Measurements from ENCODE around the gene PBX1. TPM values are rescaled to one million over a fixed set of nuclear protein-coding genes. Genes with fewer than 3 reads are reported as not detected.
A peak's percentile ranks its signal among the peaks of the same experiment; 100 is the strongest.

The PBX1 gene
- total RNA-seq, 2 donors from 2014 or later = 50.5 to 53.1 TPM

DNA sequence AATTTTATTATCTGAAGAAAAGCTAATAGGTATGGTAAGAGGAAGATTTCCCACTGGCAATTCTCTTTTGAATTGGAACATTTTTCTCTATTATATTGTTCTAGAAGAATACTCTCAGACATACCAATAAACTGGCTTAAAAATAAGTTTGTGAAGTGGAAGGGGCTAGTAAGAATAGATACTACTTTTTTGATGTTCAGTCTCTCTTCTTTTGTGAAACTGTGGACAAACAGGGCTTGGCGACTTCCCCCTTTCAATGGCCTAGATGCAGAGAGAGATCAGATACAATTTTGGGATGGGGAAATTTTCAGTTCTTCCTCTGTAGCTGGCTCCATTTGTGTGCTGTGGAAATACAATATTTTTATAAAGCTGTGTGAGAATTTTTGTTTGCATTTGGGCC, 2.5 kb downstream of the PBX1 start:
- ATAC-seq (ENCODE audit: insufficient number of reproducible peaks, low FRiP score, low read depth) (no peak), DNase-seq (ENCODE audit: low spot score) (no peak)
- TF ChIP-seq, protein P1, sequence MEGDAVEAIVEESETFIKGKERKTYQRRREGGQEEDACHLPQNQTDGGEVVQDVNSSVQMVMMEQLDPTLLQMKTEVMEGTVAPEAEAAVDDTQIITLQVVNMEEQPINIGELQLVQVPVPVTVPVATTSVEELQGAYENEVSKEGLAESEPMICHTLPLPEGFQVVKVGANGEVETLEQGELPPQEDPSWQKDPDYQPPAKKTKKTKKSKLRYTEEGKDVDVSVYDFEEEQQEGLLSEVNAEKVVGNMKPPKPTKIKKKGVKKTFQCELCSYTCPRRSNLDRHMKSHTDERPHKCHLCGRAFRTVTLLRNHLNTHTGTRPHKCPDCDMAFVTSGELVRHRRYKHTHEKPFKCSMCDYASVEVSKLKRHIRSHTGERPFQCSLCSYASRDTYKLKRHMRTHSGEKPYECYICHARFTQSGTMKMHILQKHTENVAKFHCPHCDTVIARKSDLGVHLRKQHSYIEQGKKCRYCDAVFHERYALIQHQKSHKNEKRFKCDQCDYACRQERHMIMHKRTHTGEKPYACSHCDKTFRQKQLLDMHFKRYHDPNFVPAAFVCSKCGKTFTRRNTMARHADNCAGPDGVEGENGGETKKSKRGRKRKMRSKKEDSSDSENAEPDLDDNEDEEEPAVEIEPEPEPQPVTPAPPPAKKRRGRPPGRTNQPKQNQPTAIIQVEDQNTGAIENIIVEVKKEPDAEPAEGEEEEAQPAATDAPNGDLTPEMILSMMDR (IDR thresholded peaks at IDR 0.05) = no peak
- H3K36me3 ChIP-seq = no peaks in the 10 kb centered on the region
- peak overlapping the region; percentile 92 for H3K4me3 ChIP-seq
- peak overlapping the region; percentile 78 to 81 for H3K27ac ChIP-seq
- no peaks in the 10 kb centered on the region for H3K9me3 ChIP-seq
- no peaks in the 10 kb centered on the region for H3K27me3 ChIP-seq (replicated peaks; ENCODE audit: insufficient read depth)
- peaks cover 4 to 9% of the 10 kb centered on the region in 2 donors for H3K4me1 ChIP-seq (ENCODE audit: control insufficient read depth in 1 of 2, low read depth in 2 of 2)

DNA sequence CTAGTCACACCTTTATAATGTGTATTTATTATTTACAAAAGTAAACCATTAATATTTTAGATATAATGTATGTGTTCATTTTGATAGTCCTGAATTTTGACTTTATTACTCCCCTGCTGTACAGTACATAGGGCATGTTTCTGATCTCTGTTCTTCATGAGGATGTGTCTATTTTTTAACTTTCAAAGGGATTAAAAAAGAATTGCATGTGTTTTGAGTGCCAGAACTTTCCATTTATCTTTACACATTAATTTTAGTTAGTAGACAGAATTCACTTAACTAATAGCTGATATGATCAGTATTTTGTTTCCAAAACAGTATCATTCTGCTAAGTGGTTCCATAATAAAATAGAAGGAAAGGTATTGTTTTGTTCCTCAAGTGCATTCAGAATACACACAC, 3.1 kb downstream of the PBX1 start:
- Histone ChIP-seq H3K4me3 (peak overlapping the region; percentile 92), H3K36me3 (no peaks in the 10 kb centered on the region), H3K27me3 (replicated peaks; ENCODE audit: insufficient read depth) (no peaks in the 10 kb centered on the region), H3K27ac (peak overlapping the region; percentile 78 to 81), H3K9me3 (no peaks in the 10 kb centered on the region), H3K4me1 (ENCODE audit: control insufficient read depth in 1 of 2, low read depth in 2 of 2) (peaks cover 6 to 15% of the 10 kb centered on the region in 2 donors)
- no peak for DNase-seq (ENCODE audit: low spot score)
- TF ChIP-seq, protein P1 (IDR thresholded peaks at IDR 0.05) = no peak
- no peak for ATAC-seq (ENCODE audit: insufficient number of reproducible peaks, low FRiP score, low read depth)

DNA sequence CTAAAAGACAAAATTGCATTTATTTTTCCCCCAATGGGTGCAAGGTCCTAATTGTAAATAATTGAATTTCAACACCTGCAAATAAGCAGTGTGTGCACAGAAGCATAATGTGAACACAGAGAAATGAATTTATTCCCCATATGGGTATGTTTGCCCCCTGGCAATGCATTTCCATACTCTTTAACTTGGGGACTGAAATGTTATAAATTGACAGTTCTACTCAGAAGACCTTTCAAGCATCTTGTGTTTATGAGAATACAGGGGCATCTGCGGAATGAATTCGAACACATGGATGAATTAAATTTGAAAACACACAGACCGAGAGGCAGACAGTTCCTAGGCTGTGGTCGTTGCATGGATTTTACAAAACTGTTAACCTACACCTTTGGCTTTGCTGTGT, 3.5 kb downstream of the PBX1 start:
- TF ChIP-seq, protein P1 (IDR thresholded peaks at IDR 0.05) = no peak
- H3K4me3 ChIP-seq = peak overlapping the region; percentile 92
- no peaks in the 10 kb centered on the region for H3K27me3 ChIP-seq (replicated peaks; ENCODE audit: insufficient read depth)
- H3K36me3 ChIP-seq = no peaks in the 10 kb centered on the region
- ATAC-seq (ENCODE audit: insufficient number of reproducible peaks, low FRiP score, low read depth) (no peak), DNase-seq (ENCODE audit: low spot score) (no peak)
- peaks cover 6 to 20% of the 10 kb centered on the region in 2 donors for H3K4me1 ChIP-seq (ENCODE audit: control insufficient read depth in 1 of 2, low read depth in 2 of 2)
- H3K9me3 ChIP-seq = no peaks in the 10 kb centered on the region
- H3K27ac ChIP-seq = peak overlapping the region; percentile 79 to 81

DNA sequence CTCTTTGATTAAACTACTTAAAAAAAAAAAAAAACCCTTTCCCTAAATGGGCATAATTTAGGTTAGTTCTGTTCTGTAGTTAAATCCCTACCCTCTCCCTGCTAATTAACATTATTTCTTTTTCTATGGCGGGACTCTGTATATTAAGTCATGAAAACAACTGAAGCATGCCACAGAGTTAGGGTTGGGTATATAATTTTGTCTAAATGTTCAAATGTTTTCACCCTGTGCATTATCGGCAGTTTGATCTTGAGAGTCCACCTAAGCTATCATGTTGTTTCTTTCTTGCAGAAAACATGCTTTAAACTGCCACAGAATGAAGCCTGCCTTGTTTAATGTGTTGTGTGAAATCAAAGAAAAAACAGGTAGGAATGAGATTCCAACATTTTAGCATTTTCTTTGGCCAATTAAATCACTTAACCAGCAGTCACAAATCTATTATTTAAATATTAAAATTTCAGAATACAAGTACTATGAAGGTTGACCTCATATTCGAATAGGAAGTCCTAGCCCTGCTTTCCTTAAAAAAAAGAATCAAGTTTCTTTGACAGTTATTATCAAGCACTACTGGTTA, 4.0 kb downstream of the PBX1 start:
- TF ChIP-seq, protein P1 (IDR thresholded peaks at IDR 0.05) = no peak
- H3K4me1 ChIP-seq (ENCODE audit: control insufficient read depth in 1 of 2, low read depth in 2 of 2) = peaks cover 6 to 25% of the 10 kb centered on the region in 2 donors
- H3K9me3 ChIP-seq = no peaks in the 10 kb centered on the region
- H3K36me3 ChIP-seq = no peaks in the 10 kb centered on the region
- H3K4me3 ChIP-seq = peak overlapping the region; percentile 92
- peak overlapping the region; percentile 79 to 81 for H3K27ac ChIP-seq
- H3K27me3 ChIP-seq (replicated peaks; ENCODE audit: insufficient read depth) = no peaks in the 10 kb centered on the region
- no peak for DNase-seq (ENCODE audit: low spot score)
- ATAC-seq (ENCODE audit: insufficient number of reproducible peaks, low FRiP score, low read depth) = no peak

DNA sequence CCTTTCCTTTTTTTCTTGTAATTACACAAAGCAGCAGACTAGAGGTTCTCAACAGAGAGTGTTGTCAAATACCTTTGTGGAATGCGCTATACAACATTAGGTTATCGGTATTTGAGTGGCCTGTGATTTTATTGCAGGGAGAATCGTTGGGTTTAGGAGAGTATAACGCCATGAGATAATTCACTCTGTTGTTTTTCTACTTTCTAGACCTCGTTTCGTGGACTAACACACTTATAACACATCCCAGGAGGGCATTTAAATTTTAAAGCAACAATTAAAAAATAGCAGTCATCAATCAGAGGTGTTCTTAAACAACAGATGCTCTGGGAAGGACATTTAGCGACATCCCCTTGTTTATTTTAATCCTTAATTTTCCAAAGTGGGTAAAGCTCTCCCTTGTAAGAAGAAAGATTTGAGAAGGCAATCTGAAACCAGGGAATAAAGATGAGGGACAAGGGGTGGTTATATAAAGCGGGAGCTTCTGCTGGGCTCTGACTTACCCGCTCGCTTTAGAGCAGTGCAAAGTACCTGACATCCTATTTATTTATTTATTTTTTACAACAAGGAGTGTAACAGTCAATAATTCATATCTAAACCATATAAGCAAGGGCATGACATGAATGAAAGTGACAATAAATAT, 4.9 kb downstream of the PBX1 start:
- DNase-seq (ENCODE audit: low spot score) (no peak), ATAC-seq (ENCODE audit: insufficient number of reproducible peaks, low FRiP score, low read depth) (no peak)
- Histone ChIP-seq H3K27ac (peak overlapping the region; percentile 79 to 81), H3K4me3 (peak overlapping the region; percentile 92), H3K4me1 (ENCODE audit: control insufficient read depth in 1 of 2, low read depth in 2 of 2) (peaks cover 6 to 33% of the 10 kb centered on the region in 2 donors), H3K9me3 (no peaks in the 10 kb centered on the region), H3K36me3 (no peaks in the 10 kb centered on the region), H3K27me3 (replicated peaks; ENCODE audit: insufficient read depth) (no peaks in the 10 kb centered on the region)
- TF ChIP-seq, protein P1 (IDR thresholded peaks at IDR 0.05) = no peak
